SK-N-SH (cell line): Measurements from ENCODE around the gene DNAH9. TPM values are rescaled to one million over a fixed set of nuclear protein-coding genes. Genes with fewer than 3 reads are reported as not detected.

ENCODE experiments used
- CTCF ChIA-PET: fragments of 300-600, 350-600 bp; formaldehyde crosslinking; extraction: SDS; loops from one replicate; lab custom pipeline; 2021; lab: Yijun Ruan, JAX
- POLR2A ChIA-PET: fragments of 350-600 bp; sonication (Branson Sonifier 250); formaldehyde crosslinking; extraction: SDS; loops from one replicate; lab custom pipeline; 2020; ENCODE audit warnings: antibody characterized with exemption, inconsistent platforms; lab: Yijun Ruan, JAX
- DNase-seq: peaks from one replicate; pipeline ENCODE4 v3.0.0; 2012
- H2AFZ ChIP-seq: fragments of 200-600 bp; sonication (generic); 2 replicates; pipeline ENCODE4 v1.8.1; 2016; ENCODE audit warnings: antibody characterized with exemption, mild to moderate bottlenecking, low read depth
- H3F3A ChIP-seq: fragments of 200-600 bp; sonication (generic); replicated peaks from 2 replicates; pipeline ENCODE3; 2016; ENCODE audit warnings: antibody characterized with exemption, mild to moderate bottlenecking; ENCODE audit not compliant: insufficient read depth
- H3K27ac ChIP-seq, 2 experiments: fragments of 200-500 bp in 1 of 2; fragments of 200-600 bp in 1 of 2; sonication (Bioruptor generic) in 1 of 2; sonication (generic), shearing (Covaris generic) in 1 of 2; 2 replicates each; pipeline versions ENCODE4 v1.5.1 to v1.6.1; 2014 to 2016; ENCODE audit warnings: low read depth in 2 of 2, inconsistent platforms in 1 of 2, low read length in 1 of 2, mild to moderate bottlenecking in 1 of 2, mixed read lengths in 1 of 2
- H3K27me3 ChIP-seq: fragments of 200-600 bp; sonication (generic), shearing (Covaris generic); 2 replicates; pipeline ENCODE4 v1.6.1; 2016; ENCODE audit warnings: mixed run types; ENCODE audit not compliant: insufficient read depth
- H3K36me3 ChIP-seq, 2 experiments: fragments of 200-500 bp in 1 of 2; fragments of 200-600 bp in 1 of 2; sonication (Bioruptor generic) in 1 of 2; sonication (generic) in 1 of 2; replicated peaks in 1 of 2; 2 replicates each; pipeline versions ENCODE3 to v1.5.1; 2014 to 2016; ENCODE audit warnings: low read length in 1 of 2, mild to moderate bottlenecking in 1 of 2; ENCODE audit not compliant: insufficient read depth in 2 of 2, control insufficient read depth in 1 of 2
- H3K4me1 ChIP-seq, 2 experiments: fragments of 200-500 bp in 1 of 2; fragments of 200-600 bp in 1 of 2; sonication (Bioruptor generic) in 1 of 2; sonication (generic), shearing (Covaris generic) in 1 of 2; 2 replicates each; pipeline versions ENCODE4 v1.5.1 to v1.6.1; 2014 to 2016; ENCODE audit warnings: low read depth in 1 of 2, low read length in 1 of 2, mixed run types in 1 of 2; ENCODE audit not compliant: insufficient read depth in 2 of 2, control insufficient read depth in 1 of 2
- H3K4me2 ChIP-seq: fragments of 200-600 bp; sonication (generic), shearing (Covaris generic); 2 replicates; pipeline ENCODE4 v1.6.1; 2017; ENCODE audit warnings: mixed run types
- H3K4me3 ChIP-seq, 2 experiments: fragments of 200-500 bp in 1 of 2; fragments of 200-600 bp in 1 of 2; sonication (Bioruptor generic) in 1 of 2; sonication (generic), shearing (Covaris generic) in 1 of 2; 2 replicates each; pipeline versions ENCODE4 v1.5.1 to v1.8.1; 2014 to 2016; ENCODE audit warnings: low read depth in 2 of 2, inconsistent platforms in 1 of 2, low read length in 1 of 2, mild to moderate bottlenecking in 1 of 2, mixed read lengths in 1 of 2, moderate library complexity in 1 of 2
- H3K79me2 ChIP-seq: fragments of 200-600 bp; sonication (generic); 2 replicates; pipeline ENCODE4 v1.8.1; 2017; ENCODE audit warnings: mild to moderate bottlenecking; ENCODE audit not compliant: insufficient read depth
- H3K9ac ChIP-seq: fragments of 200-600 bp; sonication (generic); 2 replicates; pipeline ENCODE4 v1.6.1; 2017; ENCODE audit warnings: mixed run types
- H3K9me2 ChIP-seq: fragments of 200-600 bp; sonication (generic); 2 replicates; pipeline ENCODE4 v1.6.1; 2017; ENCODE audit warnings: mixed run types
- H3K9me3 ChIP-seq: fragments of 200-600 bp; sonication (generic); 2 replicates; pipeline ENCODE4 v1.6.1; 2017; ENCODE audit warnings: mixed run types, mild to moderate bottlenecking, moderate library complexity
- H4K20me1 ChIP-seq: fragments of 200-600 bp; sonication (generic); 2 replicates; pipeline ENCODE4 v1.6.1; 2017; ENCODE audit warnings: mild to moderate bottlenecking, mixed run types; ENCODE audit not compliant: insufficient read depth
- ELF1 ChIP-seq: IDR thresholded peaks from 2 replicates; pipeline ENCODE4 v1.4.0; 2012
- EP300 ChIP-seq, 2 experiments: IDR thresholded peaks; 2 replicates each; pipeline versions ENCODE4 v1.4.0 to v1.6.1; 2012; ENCODE audit warnings: borderline replicate concordance in 1 of 2, low read depth in 1 of 2, low read length in 1 of 2
- EZH2phosphoT487 ChIP-seq: fragments of 200-600 bp; sonication (generic); IDR thresholded peaks from 2 replicates; pipeline ENCODE4 v1.6.1; 2017; ENCODE audit warnings: low read depth, mixed run types, mild to moderate bottlenecking, antibody characterized with exemption, moderate library complexity, borderline replicate concordance
- FOSL2 ChIP-seq: IDR thresholded peaks from 2 replicates; pipeline ENCODE4 v1.4.0; 2012; ENCODE audit warnings: low read depth, mild to moderate bottlenecking, moderate library complexity, borderline replicate concordance
- FOXJ3 ChIP-seq: sonication (generic); formaldehyde crosslinking; IDR thresholded peaks from 2 replicates; pipeline ENCODE4 v1.5.1; 2020; ENCODE audit warnings: mild to moderate bottlenecking, missing genetic modification reagents
- FOXM1 ChIP-seq: IDR thresholded peaks from 2 replicates; pipeline ENCODE4 v1.4.0; 2012; ENCODE audit warnings: low read depth, mild to moderate bottlenecking
- GABPA ChIP-seq: IDR thresholded peaks from 2 replicates; pipeline ENCODE4 v1.4.0; 2012; ENCODE audit warnings: low read depth, mild to moderate bottlenecking
- GATA2 ChIP-seq: sonication (generic); formaldehyde crosslinking; IDR thresholded peaks from 2 replicates; pipeline ENCODE4 v1.5.0; 2020; ENCODE audit warnings: mild to moderate bottlenecking, missing genetic modification reagents
- JUND ChIP-seq: IDR thresholded peaks from 2 replicates; pipeline ENCODE4 v1.4.0; 2012
- NFIC ChIP-seq: IDR thresholded peaks from 2 replicates; pipeline ENCODE4 v1.4.0; 2012; ENCODE audit warnings: borderline replicate concordance
- RAD21 ChIP-seq: IDR thresholded peaks from 2 replicates; pipeline ENCODE4 v1.6.1; 2012; ENCODE audit warnings: mild to moderate bottlenecking, low read length
- RXRA ChIP-seq: IDR thresholded peaks from 2 replicates; pipeline ENCODE4 v1.4.0; 2012; ENCODE audit warnings: low read depth, mild to moderate bottlenecking, borderline replicate concordance
- SIN3A ChIP-seq: IDR thresholded peaks from 2 replicates; pipeline ENCODE4 v1.6.1; 2012; ENCODE audit warnings: low read depth, mild to moderate bottlenecking, low read length, moderate library complexity, borderline replicate concordance
- SMC3 ChIP-seq: IDR thresholded peaks from 2 replicates; pipeline ENCODE4 v1.6.1; 2012; ENCODE audit warnings: low read depth, low read length, improper control_type of control experiment
- YY1 ChIP-seq: IDR thresholded peaks from 2 replicates; pipeline ENCODE4 v1.4.0; 2012; ENCODE audit warnings: low read depth, mild to moderate bottlenecking
- WGBS: methylation state at CpG from one replicate; pipeline ENCODE4 v1.1.6; 2017; ENCODE audit warnings: low lambda C conversion rate; 5-methylcytosine and 5-hydroxymethylcytosine counted together
- polyA plus RNA-seq, 3 experiments: library from polyadenylated mRNA; depleted of rRNA; stranded (reverse); fragments of >200 nt; gene quantifications; 2 replicates each; pipeline ENCODE4 v1.2.3, GENCODE V29; 2012
- TF ChIP-seq, protein P1 (sequence below): fragments of 150-350 bp; IDR thresholded peaks from 2 replicates; pipeline ENCODE4 v1.6.1; 2016; ENCODE audit warnings: mild to moderate bottlenecking, low read depth, low read length
- TF ChIP-seq, protein P2 (sequence below): fragments of 150-350 bp; IDR thresholded peaks from 2 replicates; pipeline ENCODE4 v1.6.1; 2017; ENCODE audit warnings: antibody characterized with exemption, low read length, low read depth, borderline replicate concordance
- TF ChIP-seq, protein P3 (sequence below): IDR thresholded peaks from 2 replicates; pipeline ENCODE4 v1.6.1; 2012; ENCODE audit warnings: mild to moderate bottlenecking, low read depth, low read length, moderate library complexity
- TF ChIP-seq, protein P4 (sequence below): IDR thresholded peaks from 2 replicates; pipeline ENCODE4 v1.4.0; 2012; ENCODE audit warnings: low read depth
- TF ChIP-seq, protein P5 (sequence below): fragments of 200-600 bp; sonication (generic); IDR thresholded peaks from 2 replicates; pipeline ENCODE4 v1.6.1; 2017; ENCODE audit warnings: antibody characterized with exemption, mild to moderate bottlenecking, moderate library complexity

DNAH9 gene
- polyA plus RNA-seq, 1 of the 3 experiments (the other 2 are of a cell fraction) = not detected

DNA sequence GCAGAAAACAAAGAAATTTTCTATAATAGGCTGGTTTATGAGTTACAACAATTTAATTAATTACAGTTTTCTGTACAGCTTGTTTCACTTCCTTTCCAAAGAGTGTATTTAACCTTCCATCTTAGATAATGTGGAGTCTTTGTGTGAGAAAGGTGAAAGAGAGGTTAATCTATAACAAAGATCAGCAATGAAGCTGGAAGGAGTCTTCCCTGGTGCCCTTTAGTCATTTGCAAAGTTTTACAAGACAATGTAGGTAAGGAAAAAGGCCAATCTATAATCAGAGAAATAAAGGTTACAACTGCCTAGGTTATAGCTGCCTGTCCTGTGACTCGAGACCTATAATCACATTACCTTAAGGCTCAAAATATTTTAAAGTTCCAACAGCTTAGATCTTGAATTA, 257.0 kb downstream of the DNAH9 start:
- Histone ChIP-seq H3K4me1 (no peaks in the 10 kb centered on the region), H3K9ac (no peak overlapping the region), H3K9me3 (no peaks in the 10 kb centered on the region), H3K4me3 (no peak overlapping the region), H4K20me1 (no peaks in the 10 kb centered on the region), H3K4me2 (no peak overlapping the region), H3K27me3 (no peaks in the 10 kb centered on the region), H3F3A (no peaks in the 10 kb centered on the region), H3K27ac (no peak overlapping the region), H3K79me2 (no peaks in the 10 kb centered on the region), H2AFZ (no peak overlapping the region), H3K9me2 (no peaks in the 10 kb centered on the region), H3K36me3 (no peaks in the 10 kb centered on the region)
- ChIA-PET POLR2A (no interaction called here), CTCF (no interaction called here)
- TF ChIP-seq NFIC = no peak
- TF ChIP-seq, protein P1, sequence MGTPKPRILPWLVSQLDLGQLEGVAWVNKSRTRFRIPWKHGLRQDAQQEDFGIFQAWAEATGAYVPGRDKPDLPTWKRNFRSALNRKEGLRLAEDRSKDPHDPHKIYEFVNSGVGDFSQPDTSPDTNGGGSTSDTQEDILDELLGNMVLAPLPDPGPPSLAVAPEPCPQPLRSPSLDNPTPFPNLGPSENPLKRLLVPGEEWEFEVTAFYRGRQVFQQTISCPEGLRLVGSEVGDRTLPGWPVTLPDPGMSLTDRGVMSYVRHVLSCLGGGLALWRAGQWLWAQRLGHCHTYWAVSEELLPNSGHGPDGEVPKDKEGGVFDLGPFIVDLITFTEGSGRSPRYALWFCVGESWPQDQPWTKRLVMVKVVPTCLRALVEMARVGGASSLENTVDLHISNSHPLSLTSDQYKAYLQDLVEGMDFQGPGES = no peak
- TF ChIP-seq JUND = no peak
- TF ChIP-seq RXRA = no peak
- TF ChIP-seq RAD21 = no peak
- TF ChIP-seq, protein P2, sequence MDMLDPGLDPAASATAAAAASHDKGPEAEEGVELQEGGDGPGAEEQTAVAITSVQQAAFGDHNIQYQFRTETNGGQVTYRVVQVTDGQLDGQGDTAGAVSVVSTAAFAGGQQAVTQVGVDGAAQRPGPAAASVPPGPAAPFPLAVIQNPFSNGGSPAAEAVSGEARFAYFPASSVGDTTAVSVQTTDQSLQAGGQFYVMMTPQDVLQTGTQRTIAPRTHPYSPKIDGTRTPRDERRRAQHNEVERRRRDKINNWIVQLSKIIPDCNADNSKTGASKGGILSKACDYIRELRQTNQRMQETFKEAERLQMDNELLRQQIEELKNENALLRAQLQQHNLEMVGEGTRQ = no peak
- TF ChIP-seq EP300 (IDR thresholded peaks at IDR 0.05; ENCODE audit: borderline replicate concordance in 1 of 2, low read depth in 1 of 2, low read length in 1 of 2) = no peak
- TF ChIP-seq GABPA = no peak
- no peak for TF ChIP-seq FOXM1
- TF ChIP-seq YY1 = no peak
- no peak for TF ChIP-seq FOSL2
- TF ChIP-seq, protein P3, sequence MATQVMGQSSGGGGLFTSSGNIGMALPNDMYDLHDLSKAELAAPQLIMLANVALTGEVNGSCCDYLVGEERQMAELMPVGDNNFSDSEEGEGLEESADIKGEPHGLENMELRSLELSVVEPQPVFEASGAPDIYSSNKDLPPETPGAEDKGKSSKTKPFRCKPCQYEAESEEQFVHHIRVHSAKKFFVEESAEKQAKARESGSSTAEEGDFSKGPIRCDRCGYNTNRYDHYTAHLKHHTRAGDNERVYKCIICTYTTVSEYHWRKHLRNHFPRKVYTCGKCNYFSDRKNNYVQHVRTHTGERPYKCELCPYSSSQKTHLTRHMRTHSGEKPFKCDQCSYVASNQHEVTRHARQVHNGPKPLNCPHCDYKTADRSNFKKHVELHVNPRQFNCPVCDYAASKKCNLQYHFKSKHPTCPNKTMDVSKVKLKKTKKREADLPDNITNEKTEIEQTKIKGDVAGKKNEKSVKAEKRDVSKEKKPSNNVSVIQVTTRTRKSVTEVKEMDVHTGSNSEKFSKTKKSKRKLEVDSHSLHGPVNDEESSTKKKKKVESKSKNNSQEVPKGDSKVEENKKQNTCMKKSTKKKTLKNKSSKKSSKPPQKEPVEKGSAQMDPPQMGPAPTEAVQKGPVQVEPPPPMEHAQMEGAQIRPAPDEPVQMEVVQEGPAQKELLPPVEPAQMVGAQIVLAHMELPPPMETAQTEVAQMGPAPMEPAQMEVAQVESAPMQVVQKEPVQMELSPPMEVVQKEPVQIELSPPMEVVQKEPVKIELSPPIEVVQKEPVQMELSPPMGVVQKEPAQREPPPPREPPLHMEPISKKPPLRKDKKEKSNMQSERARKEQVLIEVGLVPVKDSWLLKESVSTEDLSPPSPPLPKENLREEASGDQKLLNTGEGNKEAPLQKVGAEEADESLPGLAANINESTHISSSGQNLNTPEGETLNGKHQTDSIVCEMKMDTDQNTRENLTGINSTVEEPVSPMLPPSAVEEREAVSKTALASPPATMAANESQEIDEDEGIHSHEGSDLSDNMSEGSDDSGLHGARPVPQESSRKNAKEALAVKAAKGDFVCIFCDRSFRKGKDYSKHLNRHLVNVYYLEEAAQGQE = no peak
- TF ChIP-seq FOXJ3 (CRISPR knock-in tag) = no peak
- TF ChIP-seq ELF1 = no peak
- TF ChIP-seq, protein P4, sequence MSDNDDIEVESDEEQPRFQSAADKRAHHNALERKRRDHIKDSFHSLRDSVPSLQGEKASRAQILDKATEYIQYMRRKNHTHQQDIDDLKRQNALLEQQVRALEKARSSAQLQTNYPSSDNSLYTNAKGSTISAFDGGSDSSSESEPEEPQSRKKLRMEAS = no peak
- TF ChIP-seq SIN3A = no peak
- no peak for TF ChIP-seq GATA2 (CRISPR knock-in tag)
- TF ChIP-seq EZH2phosphoT487 = no peak
- TF ChIP-seq SMC3 = no peak
- TF ChIP-seq, protein P5, sequence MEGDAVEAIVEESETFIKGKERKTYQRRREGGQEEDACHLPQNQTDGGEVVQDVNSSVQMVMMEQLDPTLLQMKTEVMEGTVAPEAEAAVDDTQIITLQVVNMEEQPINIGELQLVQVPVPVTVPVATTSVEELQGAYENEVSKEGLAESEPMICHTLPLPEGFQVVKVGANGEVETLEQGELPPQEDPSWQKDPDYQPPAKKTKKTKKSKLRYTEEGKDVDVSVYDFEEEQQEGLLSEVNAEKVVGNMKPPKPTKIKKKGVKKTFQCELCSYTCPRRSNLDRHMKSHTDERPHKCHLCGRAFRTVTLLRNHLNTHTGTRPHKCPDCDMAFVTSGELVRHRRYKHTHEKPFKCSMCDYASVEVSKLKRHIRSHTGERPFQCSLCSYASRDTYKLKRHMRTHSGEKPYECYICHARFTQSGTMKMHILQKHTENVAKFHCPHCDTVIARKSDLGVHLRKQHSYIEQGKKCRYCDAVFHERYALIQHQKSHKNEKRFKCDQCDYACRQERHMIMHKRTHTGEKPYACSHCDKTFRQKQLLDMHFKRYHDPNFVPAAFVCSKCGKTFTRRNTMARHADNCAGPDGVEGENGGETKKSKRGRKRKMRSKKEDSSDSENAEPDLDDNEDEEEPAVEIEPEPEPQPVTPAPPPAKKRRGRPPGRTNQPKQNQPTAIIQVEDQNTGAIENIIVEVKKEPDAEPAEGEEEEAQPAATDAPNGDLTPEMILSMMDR = no peak
- DNase-seq = no peak
- 4% methylated on average over 1 of the region's 1 CpG for WGBS
